H9 (cell line): ENCODE results near the gene STK17B. TPM values are rescaled to one million over a fixed set of nuclear protein-coding genes. Genes with fewer than 3 reads are reported as not detected.

Experiments used
- DNase-seq: peaks from one replicate; pipeline ENCODE4 v3.0.0-alpha.2; 2017
- H2AFZ ChIP-seq: one replicate; pipeline ENCODE4 v1.6.1; 2013; ENCODE audit warnings: mild to moderate bottlenecking, low read length, control low read depth, moderate library complexity
- H2AK5ac ChIP-seq: 2 replicates; pipeline ENCODE4 v1.6.1; 2013; ENCODE audit warnings: low read length, control low read depth, mixed read lengths; ENCODE audit not compliant: insufficient read length
- H2BK120ac ChIP-seq: one replicate; pipeline ENCODE4 v1.6.1; 2013; ENCODE audit warnings: low read depth, mild to moderate bottlenecking, low read length, control low read depth, inconsistent platforms; ENCODE audit not compliant: poor library complexity, severe bottlenecking
- H2BK12ac ChIP-seq: 2 replicates; pipeline ENCODE4 v1.6.1; 2013; ENCODE audit warnings: low read length, control low read depth, mixed read lengths, low read depth; ENCODE audit not compliant: insufficient read length
- H2BK15ac ChIP-seq: 2 replicates; pipeline ENCODE4 v1.6.1; 2013; ENCODE audit warnings: low read depth, low read length, control low read depth
- H2BK20ac ChIP-seq: one replicate; pipeline ENCODE4 v1.6.1; 2013; ENCODE audit warnings: low read depth, mild to moderate bottlenecking, low read length, control low read depth, inconsistent platforms; ENCODE audit not compliant: poor library complexity, severe bottlenecking
- H2BK5ac ChIP-seq: 2 replicates; pipeline ENCODE4 v1.6.1; 2013; ENCODE audit warnings: low read length, control low read depth, mixed read lengths; ENCODE audit not compliant: insufficient read length
- H3K14ac ChIP-seq: 2 replicates; pipeline ENCODE4 v1.6.1; 2013; ENCODE audit warnings: low read length, control low read depth; ENCODE audit not compliant: insufficient read depth
- H3K18ac ChIP-seq: 2 replicates; pipeline ENCODE4 v1.6.1; 2013; ENCODE audit warnings: low read depth, mild to moderate bottlenecking, mixed read lengths, low read length, control low read depth; ENCODE audit not compliant: insufficient read length
- H3K23ac ChIP-seq: 2 replicates; pipeline ENCODE4 v1.6.1; 2013; ENCODE audit warnings: low read length, control low read depth, mixed read lengths, low read depth; ENCODE audit not compliant: insufficient read length
- H3K23me2 ChIP-seq: 2 replicates; pipeline ENCODE4 v1.6.1; 2013; ENCODE audit warnings: low read depth, mild to moderate bottlenecking, mixed read lengths, low read length, control low read depth; ENCODE audit not compliant: insufficient read length, poor library complexity, severe bottlenecking
- H3K27ac ChIP-seq: 2 replicates; pipeline ENCODE4 v1.5.1; 2013; ENCODE audit warnings: low read length, control low read depth, mixed read lengths, low read depth; ENCODE audit not compliant: insufficient read length
- H3K27me3 ChIP-seq: 2 replicates; pipeline ENCODE4 v1.6.1; 2013; ENCODE audit warnings: low read length, control low read depth, inconsistent platforms; ENCODE audit not compliant: insufficient read depth
- H3K4ac ChIP-seq: 2 replicates; pipeline ENCODE4 v1.6.1; 2013; ENCODE audit warnings: low read depth, mild to moderate bottlenecking, control low read depth, inconsistent platforms, low read length, moderate library complexity
- H3K4me1 ChIP-seq: 2 replicates; pipeline ENCODE4 v1.6.1; 2013; ENCODE audit warnings: low read length, control low read depth, inconsistent platforms; ENCODE audit not compliant: insufficient read depth
- H3K4me2 ChIP-seq: 2 replicates; pipeline ENCODE4 v1.6.1; 2013; ENCODE audit warnings: low read length, control low read depth, mixed read lengths; ENCODE audit not compliant: insufficient read length, insufficient read depth
- H3K56ac ChIP-seq: 2 replicates; pipeline ENCODE4 v1.6.1; 2013; ENCODE audit warnings: low read depth, mild to moderate bottlenecking, mixed read lengths, low read length, control low read depth; ENCODE audit not compliant: insufficient read length
- H3K79me1 ChIP-seq: 2 replicates; pipeline ENCODE4 v1.6.1; 2013; ENCODE audit warnings: low read depth, mild to moderate bottlenecking, moderate library complexity, low read length, control low read depth, inconsistent platforms; ENCODE audit not compliant: insufficient read depth, poor library complexity, severe bottlenecking
- H3K79me2 ChIP-seq: 2 replicates; pipeline ENCODE4 v1.6.1; 2013; ENCODE audit warnings: low read length, control low read depth, inconsistent platforms; ENCODE audit not compliant: insufficient read depth
- H3K9ac ChIP-seq: 2 replicates; pipeline ENCODE4 v1.6.1; 2013; ENCODE audit warnings: low read length, control low read depth, mixed read lengths; ENCODE audit not compliant: insufficient read length; ENCODE audit errors: extremely low read depth
- H3K9me3 ChIP-seq: one replicate; pipeline ENCODE4 v1.6.1; 2013; ENCODE audit warnings: low read depth, low read length, inconsistent platforms; ENCODE audit not compliant: control insufficient read depth
- H3T11ph ChIP-seq: one replicate; pipeline ENCODE4 v1.6.1; 2013; ENCODE audit warnings: mild to moderate bottlenecking, low read length, control low read depth, inconsistent platforms
- H4K20me1 ChIP-seq: one replicate; pipeline ENCODE4 v1.6.1; 2013; ENCODE audit not compliant: control insufficient read depth, insufficient read length, insufficient read depth
- H4K5ac ChIP-seq: 2 replicates; pipeline ENCODE4 v1.6.1; 2013; ENCODE audit warnings: low read depth, mild to moderate bottlenecking, mixed read lengths, low read length, control low read depth; ENCODE audit not compliant: insufficient read length
- H4K8ac ChIP-seq: replicated peaks from 2 replicates; pipeline ENCODE4 v1.6.1; 2013; ENCODE audit warnings: low read length, control low read depth, mixed read lengths, low read depth; ENCODE audit not compliant: insufficient read length
- H4K91ac ChIP-seq: 2 replicates; pipeline ENCODE4 v1.6.1; 2013; ENCODE audit warnings: low read depth, mild to moderate bottlenecking, moderate library complexity, mixed read lengths, low read length, control low read depth; ENCODE audit not compliant: insufficient read length
- H3K27ac Mint-ChIP-seq, 3 experiments: 2 replicates in 2 of 3; 3 replicates in 1 of 3; pipeline ENCODE4 v1.8.0; 2020 to 2021; ENCODE audit warnings: mixed read lengths in 3 of 3, mild to moderate bottlenecking in 1 of 3, moderate library complexity in 1 of 3
- H3K27me3 Mint-ChIP-seq: 2 replicates; pipeline ENCODE4 v1.8.0; 2021; ENCODE audit warnings: low read depth, mild to moderate bottlenecking, moderate library complexity, mixed read lengths
- H3K36me3 Mint-ChIP-seq, 3 experiments: 2 replicates in 2 of 3; 3 replicates in 1 of 3; pipeline ENCODE4 v1.8.0; 2020 to 2021; ENCODE audit warnings: low read depth in 3 of 3, mixed read lengths in 3 of 3; ENCODE audit not compliant: insufficient read depth in 1 of 3
- H3K4me1 Mint-ChIP-seq, 2 experiments: 2 replicates each; pipeline ENCODE4 v1.8.0; 2020; ENCODE audit warnings: mixed read lengths in 2 of 2
- H3K4me3 Mint-ChIP-seq, 2 experiments: 2 replicates in 1 of 2; 3 replicates in 1 of 2; pipeline ENCODE4 v1.8.0; 2020 to 2021; ENCODE audit warnings: mild to moderate bottlenecking in 2 of 2, mixed read lengths in 2 of 2, moderate library complexity in 1 of 2
- H3K9me3 Mint-ChIP-seq, 2 experiments: 2 replicates in 1 of 2; 3 replicates in 1 of 2; pipeline ENCODE4 v1.8.0; 2020; ENCODE audit warnings: mild to moderate bottlenecking in 2 of 2, mixed read lengths in 2 of 2, moderate library complexity in 1 of 2
- whole genome bisulfite sequencing: extraction: QIAGEN DNeasy Blood & Tissue Kit; methylation state at CpG from one replicate; pipeline ENCODE4 v1.1.7; 2013; ENCODE audit warnings: missing lambda C conversion rate, low lambda C conversion rate, mixed read lengths; ENCODE audit not compliant: insufficient read length; ENCODE audit errors: extremely low coverage; 5-methylcytosine and 5-hydroxymethylcytosine counted together
- total RNA-seq: library from RNA; stranded (reverse); gene quantifications from 2 replicates; pipeline ENCODE4 v1.2.1, GENCODE V29; 2021
- TF ChIP-seq, protein P1 (sequence below): fragments of 200-600 bp; sonication (generic); conservative IDR thresholded peaks from 3 replicates; pipeline ENCODE4 v1.8.0; 2021; ENCODE audit warnings: antibody characterized with exemption, mild to moderate bottlenecking

Gene STK17B
- total RNA-seq, 1 experiment from 2014 or later, result 6.1 TPM

DNA sequence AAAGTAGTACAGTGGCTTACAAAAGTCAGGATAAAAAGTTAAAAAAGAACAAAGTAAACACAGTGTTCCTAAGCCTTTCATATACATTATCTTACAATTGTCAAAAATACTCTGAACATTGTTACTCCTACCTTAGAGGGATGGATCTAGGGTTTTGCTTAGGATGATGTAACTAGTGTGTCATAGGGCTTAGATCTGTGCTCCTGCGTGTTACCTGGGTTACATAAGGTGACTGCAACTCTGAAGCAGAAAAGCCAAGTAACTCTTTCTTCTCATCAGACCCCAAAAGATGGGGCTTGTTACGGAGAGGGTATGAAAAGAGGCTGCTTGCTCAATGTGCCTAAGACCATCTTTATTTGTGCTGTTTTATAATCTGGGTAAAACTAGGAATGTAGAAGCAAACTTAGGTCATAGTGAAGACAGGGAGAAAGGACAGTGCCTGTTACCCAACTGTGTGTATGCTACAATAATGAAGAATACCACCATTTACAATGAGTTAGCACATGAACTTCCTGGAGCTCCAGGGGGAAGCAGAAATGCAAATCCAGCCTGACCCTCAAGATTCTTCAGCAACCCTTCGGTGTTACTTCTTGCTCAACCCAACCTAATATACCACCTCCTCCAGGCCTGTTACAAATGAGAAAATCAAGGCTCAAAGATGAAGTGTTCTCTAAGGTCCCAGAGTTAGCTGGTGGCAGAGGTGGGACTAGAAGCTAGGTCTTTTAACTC, 42.0 kb upstream of the STK17B start:
- WGBS, result no CpG with 5 or more reads among the region's 3 CpGs
- peaks cover 4% of the 10 kb centered on the region in 2 experiments; a peak in 3 of 5 replicates for H3K9me3 Mint-ChIP-seq
- H3T11ph ChIP-seq, result no peak overlapping the region
- no peaks in the 10 kb centered on the region for H3K79me1 ChIP-seq
- TF ChIP-seq, protein P1, sequence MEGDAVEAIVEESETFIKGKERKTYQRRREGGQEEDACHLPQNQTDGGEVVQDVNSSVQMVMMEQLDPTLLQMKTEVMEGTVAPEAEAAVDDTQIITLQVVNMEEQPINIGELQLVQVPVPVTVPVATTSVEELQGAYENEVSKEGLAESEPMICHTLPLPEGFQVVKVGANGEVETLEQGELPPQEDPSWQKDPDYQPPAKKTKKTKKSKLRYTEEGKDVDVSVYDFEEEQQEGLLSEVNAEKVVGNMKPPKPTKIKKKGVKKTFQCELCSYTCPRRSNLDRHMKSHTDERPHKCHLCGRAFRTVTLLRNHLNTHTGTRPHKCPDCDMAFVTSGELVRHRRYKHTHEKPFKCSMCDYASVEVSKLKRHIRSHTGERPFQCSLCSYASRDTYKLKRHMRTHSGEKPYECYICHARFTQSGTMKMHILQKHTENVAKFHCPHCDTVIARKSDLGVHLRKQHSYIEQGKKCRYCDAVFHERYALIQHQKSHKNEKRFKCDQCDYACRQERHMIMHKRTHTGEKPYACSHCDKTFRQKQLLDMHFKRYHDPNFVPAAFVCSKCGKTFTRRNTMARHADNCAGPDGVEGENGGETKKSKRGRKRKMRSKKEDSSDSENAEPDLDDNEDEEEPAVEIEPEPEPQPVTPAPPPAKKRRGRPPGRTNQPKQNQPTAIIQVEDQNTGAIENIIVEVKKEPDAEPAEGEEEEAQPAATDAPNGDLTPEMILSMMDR, result no peak
- H4K5ac ChIP-seq, result no peak overlapping the region
- no peak overlapping the region for H3K18ac ChIP-seq
- H2BK12ac ChIP-seq, result no peak overlapping the region
- H3K56ac ChIP-seq, result no peak overlapping the region
- peaks cover 13 to 20% of the 10 kb centered on the region in 2 experiments for H3K4me1 Mint-ChIP-seq
- H2BK120ac ChIP-seq, result no peak overlapping the region
- no peak overlapping the region for H2BK20ac ChIP-seq
- no peak overlapping the region for H2BK5ac ChIP-seq
- 0 out of 2 replicates have a peak, but pooled peaks cover 5% of the 10 kb centered on the region for H3K4me1 ChIP-seq
- no peak overlapping the region for H4K91ac ChIP-seq
- no peak overlapping the region for H2BK15ac ChIP-seq
- H3K23ac ChIP-seq, result no peak overlapping the region
- H4K8ac ChIP-seq, result no peak overlapping the region
- no peak for DNase-seq
- no peak overlapping the region for H2AK5ac ChIP-seq
- no peak overlapping the region for H3K14ac ChIP-seq
- no peak overlapping the region for H2AFZ ChIP-seq
- no peak overlapping the region for H3K27ac ChIP-seq
- no peaks in the 10 kb centered on the region for H3K9me3 ChIP-seq
- H3K4me3 Mint-ChIP-seq, result no peak overlapping the region
- H4K20me1 ChIP-seq, result no peaks in the 10 kb centered on the region
- H3K4ac ChIP-seq, result no peak overlapping the region
- no peaks in the 10 kb centered on the region for H3K27me3 Mint-ChIP-seq
- no peaks in the 10 kb centered on the region for H3K27me3 ChIP-seq
- H3K79me2 ChIP-seq, result no peaks in the 10 kb centered on the region
- peaks cover 0 to 5% (median 4%) of the 10 kb centered on the region in 3 experiments; a peak in 4 of 7 replicates for H3K36me3 Mint-ChIP-seq
- no peak overlapping the region for H3K9ac ChIP-seq
- no peak overlapping the region for H3K27ac Mint-ChIP-seq
- H3K23me2 ChIP-seq, result no peaks in the 10 kb centered on the region
- H3K4me2 ChIP-seq, result no peak overlapping the region
